PC-9 (cell line): ENCODE data around the gene ADAMTSL1.

Experiments used
- EZH2 ChIP-seq: fragments of 200-600 bp; sonication (generic); IDR thresholded peaks from 2 replicates; pipeline ENCODE4 v1.8.0; 2017; ENCODE audit warnings: antibody characterized with exemption, low read depth
- TF ChIP-seq, protein P1 (sequence below): fragments of 200-600 bp; sonication (generic); conservative IDR thresholded peaks from 2 replicates; pipeline ENCODE4 v1.6.1; 2017; ENCODE audit warnings: mixed run types, antibody characterized with exemption, mild to moderate bottlenecking, moderate library complexity

DNA sequence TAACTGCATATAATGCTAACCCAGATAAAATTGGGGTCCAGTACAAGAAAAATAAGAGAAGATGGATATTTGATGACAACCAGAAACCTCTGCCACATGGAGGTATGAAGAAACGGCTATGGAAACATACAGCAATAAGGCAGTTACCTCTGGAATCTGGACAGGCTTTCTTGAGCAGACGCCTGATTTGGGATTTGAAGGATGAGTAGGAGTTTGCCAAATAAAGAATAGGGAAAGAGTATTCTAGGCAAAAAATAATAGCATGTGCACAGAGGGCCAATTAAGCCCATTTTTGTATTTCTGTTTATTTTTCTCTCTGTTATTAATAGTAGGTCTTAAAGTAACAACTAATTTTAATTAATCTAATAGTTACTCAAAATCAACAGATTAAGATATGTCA is 144.9 kb downstream of the ADAMTSL1 start:
- TF ChIP-seq, protein P1, sequence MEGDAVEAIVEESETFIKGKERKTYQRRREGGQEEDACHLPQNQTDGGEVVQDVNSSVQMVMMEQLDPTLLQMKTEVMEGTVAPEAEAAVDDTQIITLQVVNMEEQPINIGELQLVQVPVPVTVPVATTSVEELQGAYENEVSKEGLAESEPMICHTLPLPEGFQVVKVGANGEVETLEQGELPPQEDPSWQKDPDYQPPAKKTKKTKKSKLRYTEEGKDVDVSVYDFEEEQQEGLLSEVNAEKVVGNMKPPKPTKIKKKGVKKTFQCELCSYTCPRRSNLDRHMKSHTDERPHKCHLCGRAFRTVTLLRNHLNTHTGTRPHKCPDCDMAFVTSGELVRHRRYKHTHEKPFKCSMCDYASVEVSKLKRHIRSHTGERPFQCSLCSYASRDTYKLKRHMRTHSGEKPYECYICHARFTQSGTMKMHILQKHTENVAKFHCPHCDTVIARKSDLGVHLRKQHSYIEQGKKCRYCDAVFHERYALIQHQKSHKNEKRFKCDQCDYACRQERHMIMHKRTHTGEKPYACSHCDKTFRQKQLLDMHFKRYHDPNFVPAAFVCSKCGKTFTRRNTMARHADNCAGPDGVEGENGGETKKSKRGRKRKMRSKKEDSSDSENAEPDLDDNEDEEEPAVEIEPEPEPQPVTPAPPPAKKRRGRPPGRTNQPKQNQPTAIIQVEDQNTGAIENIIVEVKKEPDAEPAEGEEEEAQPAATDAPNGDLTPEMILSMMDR = no peak
- TF ChIP-seq EZH2 = no peak
